Small intestine (tissue), 7 donors: ENCODE results near the gene MAP3K2. TPM values are rescaled to one million over a fixed set of nuclear protein-coding genes. Genes with fewer than 3 reads are reported as not detected.

Experiments
- DNase-seq, 2 donors: peaks; one replicate each; pipeline versions ENCODE4 v3.0.0 to v3.0.0-alpha.2; 2013
- FAIRE-seq: peaks from 2 replicates; lab custom pipeline; 2012; peaks lifted over from hg19 to GRCh38; lab: Jason Lieb, UNC
- H3K27ac ChIP-seq, 3 donors: one replicate each; pipeline ENCODE4 v1.5.1; 2013; ENCODE audit warnings: low read length in 2 of 3, mild to moderate bottlenecking in 2 of 3, control low read depth in 1 of 3, inconsistent platforms in 1 of 3, low read depth in 1 of 3, moderate library complexity in 1 of 3
- H3K27me3 ChIP-seq, 3 donors: one replicate each; pipeline ENCODE4 v1.6.1; 2013; ENCODE audit warnings: low read length in 3 of 3, inconsistent platforms in 1 of 3; ENCODE audit not compliant: control insufficient read depth in 3 of 3, insufficient read depth in 3 of 3
- H3K36me3 ChIP-seq, 3 donors: one replicate each; pipeline ENCODE4 v1.6.1; 2013; ENCODE audit warnings: low read length in 3 of 3, inconsistent platforms in 1 of 3, low read depth in 1 of 3, mild to moderate bottlenecking in 1 of 3, moderate library complexity in 1 of 3; ENCODE audit not compliant: control insufficient read depth in 3 of 3, insufficient read depth in 2 of 3
- H3K4me1 ChIP-seq, 3 donors: one replicate each; pipeline ENCODE4 v1.6.1; 2013; ENCODE audit warnings: low read length in 2 of 3, inconsistent platforms in 1 of 3, low read depth in 1 of 3, mild to moderate bottlenecking in 1 of 3, moderate library complexity in 1 of 3; ENCODE audit not compliant: control insufficient read depth in 3 of 3, insufficient read depth in 2 of 3
- H3K4me3 ChIP-seq, 3 donors: one replicate each; pipeline ENCODE4 v1.5.1; 2013; ENCODE audit warnings: low read length in 3 of 3, control low read depth in 1 of 3, inconsistent platforms in 1 of 3, low read depth in 1 of 3, mild to moderate bottlenecking in 1 of 3, moderate library complexity in 1 of 3
- H3K9me3 ChIP-seq, 2 donors: one replicate each; pipeline ENCODE4 v1.6.1; 2013; ENCODE audit warnings: low read depth in 1 of 2, low read length in 1 of 2; ENCODE audit not compliant: control insufficient read depth in 2 of 2, insufficient read depth in 1 of 2
- WGBS, 3 donors: extraction: QIAGEN DNeasy Blood & Tissue Kit; methylation state at CpG; one replicate each; pipeline ENCODE4 v1.1.7; 2013; 5-methylcytosine and 5-hydroxymethylcytosine counted together
- polyA plus RNA-seq, 4 donors: library from polyadenylated mRNA; stranded (reverse) in 3 of 4; unstranded in 1 of 4; fragments of 200-250 nt in 3 of 4; fragments of 120-200 nt in 1 of 4; gene quantifications; one replicate each; pipeline versions ENCODE4 v1.2.1 to v1.2.3, GENCODE V29; 2013
- donor health status: healthy with polysubstance abuse.
- donor health status: control.
- donor health status: control.
- donor health status: Bipolar disorder and iron deficiency.
- donor health status: healthy.

The MAP3K2 gene
- polyA plus RNA-seq, 4 donors, result 6.7 to 29.0 (median 10.8) TPM

DNA sequence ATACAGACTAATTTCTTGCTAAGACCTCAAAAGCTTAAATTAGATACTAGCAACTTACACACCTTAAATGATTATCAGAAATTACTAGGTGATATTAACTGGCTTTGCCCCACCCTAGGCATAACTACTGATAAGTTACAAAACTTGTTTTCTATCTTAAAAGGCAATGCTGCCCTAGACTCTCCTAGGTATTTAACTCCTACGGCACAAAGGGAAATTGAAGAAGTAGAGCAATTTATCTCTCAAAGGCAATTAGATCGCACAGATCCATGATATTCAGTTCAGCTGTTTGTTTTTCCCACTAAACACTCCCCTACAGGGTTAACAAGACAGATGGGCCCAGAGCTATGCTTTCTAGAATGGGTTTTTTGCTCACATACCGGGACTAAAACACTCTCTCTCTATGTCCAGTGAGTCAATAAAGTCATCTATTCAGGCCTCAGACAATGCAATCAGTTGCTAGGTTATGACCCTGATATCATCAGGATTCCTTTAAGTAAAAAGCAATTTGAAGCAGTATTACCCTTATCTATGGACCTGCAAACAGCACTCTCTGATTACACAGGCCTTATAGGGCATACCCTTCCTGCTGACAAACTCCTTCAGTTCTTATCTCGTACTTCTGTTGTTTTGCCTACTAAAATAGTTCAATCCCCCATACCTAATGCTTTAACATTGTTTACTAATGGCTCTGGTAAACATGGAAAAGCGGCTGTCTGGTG lies 14.3 kb downstream of the MAP3K2 start:
- Histone ChIP-seq H3K9me3 (peaks cover 0 to 67% of the 10 kb centered on the region in 2 donors), H3K4me3 (no peak overlapping the region)
- no peak for FAIRE-seq

GRCh38 chr2:127371037-127371436 lies 16.7 kb downstream of the MAP3K2 start:
- Histone ChIP-seq H3K4me1 (peaks cover 0 to 2% (median 0%) of the 10 kb centered on the region in 3 donors), H3K9me3 (peaks cover 0 to 56% of the 10 kb centered on the region in 2 donors), H3K27me3 (no peaks in the 10 kb centered on the region), H3K4me3 (no peak overlapping the region), H3K27ac (no peak overlapping the region), H3K36me3 (peaks cover 0 to 7% (median 3%) of the 10 kb centered on the region in 3 donors)
- no peak for DNase-seq
- WGBS, 3 donors, result 93 to 99% (median 97%) methylated on average over 11 of the region's 11 CpGs
- FAIRE-seq, result no peak

More for the DNA sequence above, 14.3 kb downstream of the MAP3K2 start:
- peak in 1 of 2 donors; percentile 48 for DNase-seq
- H3K36me3 ChIP-seq, result peaks cover 0 to 15% (median 3%) of the 10 kb centered on the region in 3 donors
- H3K27me3 ChIP-seq, result no peaks in the 10 kb centered on the region
- H3K4me1 ChIP-seq, result peaks cover 0 to 2% (median 0%) of the 10 kb centered on the region in 3 donors
- H3K27ac ChIP-seq, result no peak overlapping the region
- WGBS, 3 donors, result 50 to 71% (median 66%) methylated on average over 5 of the region's 5 CpGs

DNA sequence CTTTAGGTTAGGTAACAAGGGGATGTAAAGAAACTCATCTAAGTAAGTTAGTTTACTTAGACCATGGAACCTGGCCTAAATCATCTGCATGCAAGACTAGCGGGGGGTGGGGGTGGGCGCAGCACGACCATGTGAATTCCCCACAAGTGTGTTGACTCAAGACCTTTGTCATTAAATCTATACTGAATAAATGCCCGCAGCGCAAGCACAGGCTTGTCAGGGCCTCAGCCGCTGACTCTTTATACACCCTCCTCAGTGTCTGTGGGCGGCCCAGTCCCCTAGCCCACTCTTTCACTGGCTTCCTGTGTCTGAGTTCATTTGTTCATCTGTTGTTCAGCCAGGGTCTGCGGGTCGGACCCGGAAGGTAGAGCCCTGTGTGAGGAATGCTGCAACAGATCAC lies 17.8 kb downstream of the MAP3K2 start:
- H3K27ac ChIP-seq, result no peak overlapping the region
- H3K27me3 ChIP-seq, result no peaks in the 10 kb centered on the region
- DNase-seq, result no peak
- no peak overlapping the region for H3K4me3 ChIP-seq
- WGBS, 3 donors, result 97 to 98% (median 97%) methylated on average over 10 of the region's 10 CpGs
- H3K36me3 ChIP-seq, result peaks cover 0 to 10% (median 3%) of the 10 kb centered on the region in 3 donors
- FAIRE-seq, result no peak
- H3K4me1 ChIP-seq, result peaks cover 0 to 4% (median 2%) of the 10 kb centered on the region in 3 donors
- peaks cover 0 to 46% of the 10 kb centered on the region in 2 donors for H3K9me3 ChIP-seq

- Histone ChIP-seq H3K9me3 (peaks cover 0 to 6% of the 10 kb centered on the region in 2 donors), H3K4me1 (peaks cover 0 to 4% (median 0%) of the 10 kb centered on the region in 3 donors), H3K27ac (no peak overlapping the region), H3K36me3 (peaks cover 0 to 6% (median 3%) of the 10 kb centered on the region in 3 donors), H3K27me3 (no peaks in the 10 kb centered on the region), H3K4me3 (no peak overlapping the region)
- 78 to 93% (median 91%) methylated on average over 2 of the region's 2 CpGs for WGBS, 3 donors
- FAIRE-seq (no peak), DNase-seq (no peak)
These were observed 22.5 kb downstream of the MAP3K2 start for GRCh38 chr2:127365211-127365643.

GRCh38 chr2:127362971-127363370 lies 24.8 kb downstream of the MAP3K2 start:
- Histone ChIP-seq H3K27me3 (no peaks in the 10 kb centered on the region), H3K27ac (no peak overlapping the region), H3K4me3 (no peak overlapping the region), H3K9me3 (no peaks in the 10 kb centered on the region), H3K36me3 (peaks cover 0 to 3% (median 0%) of the 10 kb centered on the region in 3 donors), H3K4me1 (peaks cover 0 to 4% (median 3%) of the 10 kb centered on the region in 3 donors)
- DNase-seq (no peak), FAIRE-seq (no peak)
- 73 to 85% (median 74%) methylated on average over 5 of the region's 5 CpGs for WGBS, 3 donors

DNA sequence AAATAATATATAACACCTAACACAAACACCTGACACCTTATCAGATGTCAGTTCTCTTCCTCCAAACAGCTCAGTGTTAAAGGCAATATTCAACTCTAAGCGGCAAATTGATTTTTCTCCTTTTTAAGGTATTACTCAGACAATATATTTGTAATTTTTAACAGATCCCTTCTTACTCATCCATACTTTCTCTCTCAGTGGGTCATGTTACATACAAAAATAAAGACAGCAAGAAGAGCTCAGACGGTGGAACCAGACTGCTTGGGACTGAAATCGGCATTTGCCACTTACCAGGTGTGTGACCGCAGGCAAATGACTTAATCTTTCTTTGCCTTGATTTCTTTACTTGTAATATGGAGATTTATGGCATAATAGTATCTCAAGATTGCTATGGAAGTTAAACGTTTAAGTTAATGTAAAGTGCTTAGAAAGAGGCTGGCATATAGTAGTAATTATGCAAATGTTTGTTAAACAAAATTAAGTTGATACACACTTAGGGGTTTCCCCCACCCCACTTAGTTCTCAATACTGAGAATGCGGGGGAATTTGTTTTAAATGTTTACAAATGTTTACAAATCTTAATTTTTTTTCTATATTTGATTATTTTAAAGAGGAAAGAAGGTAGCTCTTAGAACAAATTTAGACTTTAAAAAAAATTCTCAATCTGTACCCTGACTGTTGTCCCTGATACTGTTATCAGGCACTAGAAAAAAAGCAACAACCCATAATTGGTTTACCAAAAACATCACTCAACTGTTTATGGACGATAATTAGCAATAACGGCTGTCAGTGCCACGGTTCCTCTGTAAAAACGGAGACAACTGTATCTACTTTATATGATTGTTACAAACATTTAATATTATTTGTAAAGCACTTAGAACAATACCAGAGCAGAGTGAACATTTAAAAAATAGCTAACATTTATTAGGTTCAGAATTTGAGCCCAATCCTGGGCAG lies 25.6 kb downstream of the MAP3K2 start:
- 80 to 85% (median 84%) methylated on average over 10 of the region's 10 CpGs for WGBS, 3 donors
- no peaks in the 10 kb centered on the region for H3K27me3 ChIP-seq
- no peak overlapping the region for H3K27ac ChIP-seq
- H3K36me3 ChIP-seq, result peaks cover 0 to 3% (median 0%) of the 10 kb centered on the region in 3 donors
- no peak for FAIRE-seq
- DNase-seq, result no peak
- peaks cover 0 to 4% (median 3%) of the 10 kb centered on the region in 3 donors for H3K4me1 ChIP-seq
- no peaks in the 10 kb centered on the region for H3K9me3 ChIP-seq
- H3K4me3 ChIP-seq, result no peak overlapping the region

GRCh38 chr2:127360242-127360641 lies 27.5 kb downstream of the MAP3K2 start:
- FAIRE-seq, result no peak
- Histone ChIP-seq H3K4me3 (no peak overlapping the region), H3K4me1 (peaks cover 0 to 3% (median under 1%) of the 10 kb centered on the region in 3 donors), H3K36me3 (no peaks in the 10 kb centered on the region), H3K27me3 (no peaks in the 10 kb centered on the region), H3K27ac (no peak overlapping the region), H3K9me3 (no peaks in the 10 kb centered on the region)
- DNase-seq, result no peak
- 78 to 92% (median 82%) methylated on average over 2 of the region's 2 CpGs for WGBS, 3 donors

GRCh38 chr2:127359520-127359919 lies 28.3 kb downstream of the MAP3K2 start:
- Histone ChIP-seq H3K27me3 (no peaks in the 10 kb centered on the region), H3K9me3 (no peaks in the 10 kb centered on the region), H3K36me3 (no peaks in the 10 kb centered on the region), H3K4me3 (no peak overlapping the region), H3K4me1 (peaks cover 0 to 3% (median 0%) of the 10 kb centered on the region in 3 donors), H3K27ac (no peak overlapping the region)
- FAIRE-seq (no peak), DNase-seq (no peak)
- WGBS, 3 donors, result 72 to 80% (median 78%) methylated on average over 5 of the region's 5 CpGs
